Bronchial epithelial cell (primary cell): ENCODE results near the gene MAPT. TPM values are rescaled to one million over a fixed set of nuclear protein-coding genes. Genes with fewer than 3 reads are reported as not detected.

Experiments used
- DNase-seq: peaks from one replicate; pipeline ENCODE4 v3.0.0-alpha.2; 2010; ENCODE audit warnings: low read depth
- FAIRE-seq: peaks from 2 replicates; lab custom pipeline; 2011; peaks lifted over from hg19 to GRCh38; lab: Jason Lieb, UNC
- H3K27me3 ChIP-seq: 2 replicates; pipeline ENCODE4 v1.5.1; 2011; ENCODE audit warnings: low read length; ENCODE audit not compliant: control insufficient read depth, insufficient read depth
- H3K36me3 ChIP-seq: 2 replicates; pipeline ENCODE4 v1.5.1; 2011; ENCODE audit warnings: low read length; ENCODE audit not compliant: control insufficient read depth, insufficient read depth
- H3K4me3 ChIP-seq: 2 replicates; pipeline ENCODE4 v1.5.1; 2011; ENCODE audit warnings: mild to moderate bottlenecking, low read depth, low read length, control low read depth
- CTCF ChIP-seq: IDR thresholded peaks from 2 replicates; pipeline ENCODE4 v1.5.1; 2011; ENCODE audit warnings: mild to moderate bottlenecking, moderate library complexity, low read length, control low read depth, inconsistent platforms; ENCODE audit not compliant: insufficient read depth, severe bottlenecking
- total RNA-seq: library from RNA; depleted of rRNA; stranded (reverse); fragments of >200 nt; gene quantifications from 2 replicates; pipeline ENCODE4 v1.2.1, GENCODE V29; 2014

The MAPT gene
- total RNA-seq, 1 donor from 2014 or later, result 0.26 TPM

- DNase-seq (no peak), FAIRE-seq (no peak)
- peaks cover 2% of the 10 kb centered on the region for H3K27me3 ChIP-seq
- no peak for TF ChIP-seq CTCF
- no peak overlapping the region for H3K4me3 ChIP-seq
- H3K36me3 ChIP-seq, result no peaks in the 10 kb centered on the region
Measured at GRCh38 chr17:45904866-45905265, 10.5 kb downstream of the MAPT start.

- Histone ChIP-seq H3K4me3 (no peak overlapping the region), H3K36me3 (no peaks in the 10 kb centered on the region), H3K27me3 (peaks cover 2% of the 10 kb centered on the region)
- FAIRE-seq (no peak), DNase-seq (no peak)
- TF ChIP-seq CTCF, result no peak
Measured at GRCh38 chr17:45905814-45906213, 11.5 kb downstream of the MAPT start.

- Histone ChIP-seq H3K36me3 (no peaks in the 10 kb centered on the region), H3K27me3 (peaks cover 2% of the 10 kb centered on the region), H3K4me3 (no peak overlapping the region)
- FAIRE-seq, result no peak
- no peak for DNase-seq
- TF ChIP-seq CTCF, result no peak
Measured at GRCh38 chr17:45906237-45906636, 11.9 kb downstream of the MAPT start.

- no peak for DNase-seq
- Histone ChIP-seq H3K27me3 (peaks cover 2% of the 10 kb centered on the region), H3K36me3 (no peaks in the 10 kb centered on the region), H3K4me3 (no peak overlapping the region)
- no peak for TF ChIP-seq CTCF
- FAIRE-seq, result no peak
Measured at GRCh38 chr17:45906927-45907622, 12.7 kb downstream of the MAPT start.

- Histone ChIP-seq H3K27me3 (peaks cover 2% of the 10 kb centered on the region), H3K4me3 (no peak overlapping the region), H3K36me3 (no peaks in the 10 kb centered on the region)
- TF ChIP-seq CTCF, result no peak
- FAIRE-seq (no peak), DNase-seq (no peak)
Measured at GRCh38 chr17:45907750-45908395, 13.5 kb downstream of the MAPT start.

GRCh38 chr17:45908460-45908859 is 14.1 kb downstream of the MAPT start:
- FAIRE-seq, result no peak

More at GRCh38 chr17:45908460-45908859, 14.1 kb downstream of the MAPT start:
- DNase-seq, result no peak
- TF ChIP-seq CTCF, result no peak
- no peaks in the 10 kb centered on the region for H3K27me3 ChIP-seq
- no peak overlapping the region for H3K4me3 ChIP-seq
- no peaks in the 10 kb centered on the region for H3K36me3 ChIP-seq
